ENCODE measurements around the gene VEGFB. TPM values are rescaled to one million over a fixed set of nuclear protein-coding genes. Genes with fewer than 3 reads are reported as not detected.

The VEGFB gene
- total and polyA plus RNA-seq, 2 of the 4 experiments (the other 2 are of a cell fraction): 3.0 to 25.1 TPM

- 87% methylated on average over 8 of the region's 14 CpGs; no CpG with 5 or more reads in 1 of the 2 experiments for WGBS, 2 experiments (ENCODE audit: extremely low coverage in 2 of 2, insufficient read length in 1 of 2)
- H3K79me1 ChIP-seq (ENCODE audit: low read depth in 1 of 2, low read length in 2 of 2): peaks cover 8 to 21% of the 10 kb centered on the region in 2 experiments; a peak in 2 of 4 replicates
- no peak overlapping the region for H2BK15ac ChIP-seq (ENCODE audit: low read depth, low read length)
- dilution Hi-C loops (cut with HindIII; ENCODE audit: low sequenced_read_pairs, unreplicated experiment): no loop called here
- POLR2A ChIA-PET (ENCODE audit: unreplicated experiment): no interaction called here
- no TSS peak for BruUV-seq (replicated peaks)
- no peaks in the 10 kb centered on the region for H4K20me1 ChIP-seq (ENCODE audit: insufficient read depth, low read length)
- no peak overlapping the region for H2BK20ac ChIP-seq (ENCODE audit: low read depth, low read length)
- no peak overlapping the region for H2AK5ac ChIP-seq (ENCODE audit: low read depth, low read length)
- peaks cover 13% of the 10 kb centered on the region for H3K9me1 ChIP-seq (ENCODE audit: insufficient read depth, low read length)
- no peak overlapping the region for H3K4ac ChIP-seq (ENCODE audit: low read depth, low read length)
- H2AFZ ChIP-seq (replicated peaks; ENCODE audit: low read length, poor library complexity): no peak overlapping the region
- H3K14ac ChIP-seq (replicated peaks; ENCODE audit: low read depth, low read length): no peak overlapping the region
- intact Hi-C loops (cut with micrococcal nuclease): no loop called here
- H3K9me3 ChIP-seq (ENCODE audit: control insufficient read depth, insufficient read depth, low read length): no peaks in the 10 kb centered on the region
- no peak overlapping the region for H2BK5ac ChIP-seq (ENCODE audit: low read depth, low read length, poor library complexity, severe bottlenecking)
- ATAC-seq (ENCODE audit: low read depth) (no peak), DNase-seq (no peak)
- no peak overlapping the region for H2BK120ac ChIP-seq (ENCODE audit: low read depth, low read length)
- no peak overlapping the region for H3K23ac ChIP-seq (ENCODE audit: low read depth, low read length)
- H3K4me3 ChIP-seq (ENCODE audit: insufficient read depth, low read depth, low read length): no peak overlapping the region
- in situ Hi-C loops (cut with MboI; ENCODE audit: low sequenced_read_pairs): no loop called here
- no peak overlapping the region for H4K5ac ChIP-seq (ENCODE audit: low read depth, low read length)
- peaks cover 5% of the 10 kb centered on the region for H3K4me1 ChIP-seq (ENCODE audit: control insufficient read depth, insufficient read depth, low read length)
- H2AK9ac ChIP-seq (replicated peaks; ENCODE audit: low read depth, low read length, poor library complexity): no peak overlapping the region
- no peak overlapping the region for H3K9ac ChIP-seq (ENCODE audit: low read depth, low read length)
- H3K27ac ChIP-seq (ENCODE audit: insufficient read depth, low read length): no peak overlapping the region
- no peak overlapping the region for H3K4me2 ChIP-seq (ENCODE audit: low read depth, low read length)
- H4K8ac ChIP-seq (ENCODE audit: low read depth in 2 of 2, low read length in 2 of 2): no peak overlapping the region
- CTCF ChIA-PET: no interaction called here
- TF ChIP-seq MXI1 (IDR thresholded peaks at IDR 0.05; ENCODE audit: borderline replicate concordance, low read depth, low read length) (no peak), NFE2L2 (IDR thresholded peaks at IDR 0.05; ENCODE audit: low read depth, low read length) (no peak), FOS (IDR thresholded peaks at IDR 0.05; ENCODE audit: low read depth, low read length) (no peak), BHLHE40 (IDR thresholded peaks at IDR 0.05; ENCODE audit: low read depth, low read length) (no peak), CEBPB (IDR thresholded peaks at IDR 0.05; ENCODE audit: low read depth, low read length) (no peak), RFX5 (IDR thresholded peaks at IDR 0.05; ENCODE audit: low read depth, low read length) (no peak), RCOR1 (IDR thresholded peaks at IDR 0.05; ENCODE audit: insufficient replicate concordance, low read length) (no peak), POLR2A (IDR thresholded peaks at IDR 0.05; ENCODE audit: low read depth, low read length) (no peak)
- no peaks in the 10 kb centered on the region for H3K27me3 ChIP-seq (ENCODE audit: control insufficient read depth, insufficient read depth, low read length)
- no peak overlapping the region for H3K18ac ChIP-seq (ENCODE audit: low read depth, low read length)
- H4K91ac ChIP-seq (ENCODE audit: insufficient read depth, low read depth, low read length): no peak overlapping the region
- no peak overlapping the region for H3K56ac ChIP-seq (ENCODE audit: extremely low read depth, insufficient read depth, low read length)
- H3K36me3 ChIP-seq (ENCODE audit: control insufficient read depth, insufficient read depth, low read length): peaks cover 5% of the 10 kb centered on the region
These were observed 13.6 kb upstream of the VEGFB start for GRCh38 chr11:64220798-64221197.
